Fibroblast of skin of right quadriceps (primary cell): ENCODE data around the gene PLAGL2.
A peak's percentile ranks its signal among the peaks of the same experiment; 100 is the strongest.
"Not testable (repeated sequence)": the region's sequence is repeated elsewhere in the genome, so short reads cannot be mapped to it uniquely, and the experiment has no call there.

ENCODE experiments used
- DNase-seq: peaks from one replicate; pipeline ENCODE4 v3.0.0-alpha.2; 2013

PLAGL2 gene

DNA sequence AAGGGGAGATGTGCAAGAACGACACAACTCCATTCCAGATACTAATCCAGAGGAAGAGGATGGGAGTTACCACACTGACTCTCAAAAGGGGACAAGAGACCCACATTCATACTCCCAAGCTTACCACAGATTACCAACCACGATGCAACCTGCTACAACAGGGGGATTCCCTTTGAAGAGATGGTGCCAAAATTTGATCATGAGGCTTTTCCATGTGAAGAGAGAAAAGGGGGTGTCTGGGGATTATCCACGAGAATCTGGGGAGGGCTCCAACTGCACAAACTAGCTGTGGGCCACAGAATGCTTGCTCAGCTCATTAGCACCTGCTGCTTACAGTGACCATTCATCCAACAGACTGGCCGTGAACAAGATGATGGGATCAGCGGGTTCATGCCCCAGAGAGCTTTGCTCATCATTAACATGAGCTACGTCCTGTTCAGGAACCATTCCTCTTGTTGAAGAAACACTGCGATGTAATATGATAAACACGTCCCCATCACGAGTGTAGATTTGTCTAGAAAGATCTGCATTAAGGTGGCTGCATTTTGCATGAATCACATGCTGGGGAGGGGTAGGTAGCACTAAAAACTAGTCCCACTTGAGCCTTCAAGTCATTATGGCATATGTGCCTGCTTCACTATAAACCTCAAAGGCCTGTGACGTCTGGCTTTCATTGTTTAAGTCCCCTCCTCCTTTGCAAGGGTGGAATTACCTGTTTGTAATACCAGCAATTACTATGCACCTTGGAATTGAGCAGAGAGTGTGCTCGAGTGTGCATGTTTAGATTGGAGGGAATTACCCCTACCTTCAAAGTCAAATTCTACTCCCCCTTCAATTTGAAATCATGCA is 4.0 kb downstream of the PLAGL2 start:
- no peak for DNase-seq

DNA sequence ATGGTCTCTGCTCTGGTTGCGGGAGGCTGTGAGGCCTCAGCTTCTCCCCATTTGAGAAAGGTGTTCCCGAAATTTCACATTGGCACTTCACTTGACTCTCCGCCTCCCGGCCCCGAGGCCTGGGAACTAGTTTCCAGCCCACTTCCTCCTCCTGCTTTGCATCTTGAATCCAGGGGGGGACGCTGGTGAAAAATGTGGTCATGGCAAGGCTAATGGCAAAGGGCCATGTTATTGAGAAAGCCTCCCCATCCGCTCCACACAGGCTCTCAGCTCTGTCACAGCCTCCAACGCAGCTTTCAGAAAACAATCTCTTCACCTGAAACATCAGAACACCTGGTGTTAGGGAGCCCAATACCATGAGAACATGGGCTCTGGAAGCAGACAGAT is 5.6 kb downstream of the PLAGL2 start:
- DNase-seq: no peak

DNA sequence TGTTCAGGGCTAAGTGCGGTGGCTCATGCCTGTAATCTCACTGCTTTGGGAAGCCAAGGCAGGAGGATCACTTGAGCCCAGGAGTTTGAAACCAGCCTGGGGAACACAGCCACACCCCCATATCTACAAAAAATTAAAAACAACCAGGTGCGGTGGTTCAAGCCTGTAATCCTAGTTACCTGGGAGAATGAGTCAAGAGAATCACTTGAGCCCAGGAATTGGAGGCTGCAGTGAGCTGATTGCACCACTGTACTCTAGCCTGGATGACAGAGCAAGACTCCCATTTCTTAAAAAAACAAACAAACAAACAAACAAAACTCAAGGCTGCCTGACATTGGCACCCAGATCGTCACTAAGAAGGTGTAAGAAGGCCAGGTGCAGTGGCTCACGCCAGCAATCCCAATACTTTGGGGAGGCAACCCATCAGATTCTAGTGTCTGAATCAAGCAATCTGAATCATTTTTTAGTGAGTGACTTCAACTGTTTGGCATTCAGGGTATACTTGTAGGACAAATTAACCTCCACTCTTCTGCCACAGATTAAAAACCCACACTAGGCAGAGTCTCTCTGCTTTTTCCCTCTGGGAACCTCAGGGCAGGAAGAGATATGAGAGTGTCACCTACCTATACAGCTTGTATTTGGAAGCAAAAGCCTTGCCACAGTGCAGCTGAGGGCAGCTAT is 6.1 kb downstream of the PLAGL2 start:
- peak; percentile 22 for DNase-seq

DNA sequence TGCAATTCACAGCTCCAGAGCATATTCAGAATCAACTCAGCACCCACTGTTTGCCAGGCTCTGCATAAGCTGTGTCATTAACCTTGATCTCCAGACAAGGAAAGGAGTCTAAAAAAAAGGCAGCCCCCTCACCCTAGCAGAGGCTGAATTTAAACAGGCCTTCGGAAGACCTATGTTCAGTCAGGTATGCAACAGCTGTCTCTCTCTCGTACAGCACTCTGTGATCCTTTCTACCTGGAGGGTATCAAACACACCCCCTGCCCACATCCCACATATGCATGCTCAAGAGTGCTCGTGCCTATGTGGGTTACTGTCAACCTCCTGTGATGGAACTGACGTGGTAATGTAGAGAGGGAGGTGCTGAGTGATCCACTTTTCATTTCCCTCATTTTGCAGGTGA is 8.5 kb downstream of the PLAGL2 start:
- no peak for DNase-seq

DNA sequence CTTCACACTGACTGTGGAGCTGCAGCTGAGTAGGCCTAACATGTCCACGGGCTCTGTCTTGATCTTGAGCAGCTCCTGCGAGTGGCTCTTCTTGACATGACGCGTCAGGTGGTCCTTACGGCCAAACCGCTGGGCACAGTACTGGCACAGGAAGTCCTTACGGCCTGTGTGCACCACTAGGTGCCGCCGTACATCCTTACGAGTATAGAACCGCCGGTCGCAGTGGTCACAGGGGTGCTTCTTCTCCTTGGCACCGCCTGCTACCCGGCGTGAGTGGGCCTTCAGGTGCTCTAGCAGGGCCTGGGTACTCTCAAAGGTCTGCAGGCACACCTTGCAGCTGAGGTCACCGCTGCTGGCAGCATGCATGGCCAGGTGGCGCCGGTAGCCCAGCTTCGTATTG is 10.4 kb downstream of the PLAGL2 start:
- not testable (repeated sequence) for DNase-seq

DNA sequence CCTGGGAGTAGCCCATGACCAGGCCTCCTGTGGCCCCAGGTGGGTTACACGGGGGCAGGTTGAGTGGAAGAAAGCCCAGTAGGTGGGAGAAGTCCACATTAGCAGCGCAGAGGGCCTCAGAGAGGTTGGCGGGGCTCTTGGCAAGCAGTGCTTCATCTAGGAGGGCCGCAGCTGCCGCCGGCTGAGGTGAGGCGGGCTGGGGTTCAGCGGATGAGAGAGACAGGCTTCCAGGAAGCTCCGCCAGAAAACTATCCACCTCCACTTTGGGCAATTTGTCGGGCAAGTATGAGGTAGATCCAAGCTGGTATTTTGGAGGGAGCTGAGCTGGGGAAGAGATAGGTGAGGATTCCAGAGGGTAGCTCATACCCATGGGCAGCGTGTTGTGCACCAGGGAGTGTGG is 10.9 kb downstream of the PLAGL2 start:
- not testable (repeated sequence) for DNase-seq

DNA sequence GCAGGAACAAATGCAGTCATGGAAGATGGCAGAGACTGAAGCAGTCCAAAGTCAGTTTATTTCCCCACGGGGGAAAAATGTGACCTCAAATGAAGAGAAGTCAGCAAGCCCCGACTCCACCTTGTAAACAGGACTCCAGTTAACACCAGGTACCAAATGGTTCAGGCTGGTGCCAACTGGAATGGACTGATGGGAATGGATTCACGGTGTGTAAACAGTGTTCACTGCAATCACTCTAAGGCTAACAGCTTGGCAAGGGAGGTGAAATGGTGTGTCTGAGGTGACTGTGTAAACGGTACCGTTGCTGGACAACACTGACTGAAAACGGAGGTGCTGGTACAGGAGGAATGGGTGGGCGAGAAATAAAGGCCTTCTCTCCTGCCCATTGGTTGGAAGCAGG is 12.0 kb downstream of the PLAGL2 start:
- no peak for DNase-seq

DNA sequence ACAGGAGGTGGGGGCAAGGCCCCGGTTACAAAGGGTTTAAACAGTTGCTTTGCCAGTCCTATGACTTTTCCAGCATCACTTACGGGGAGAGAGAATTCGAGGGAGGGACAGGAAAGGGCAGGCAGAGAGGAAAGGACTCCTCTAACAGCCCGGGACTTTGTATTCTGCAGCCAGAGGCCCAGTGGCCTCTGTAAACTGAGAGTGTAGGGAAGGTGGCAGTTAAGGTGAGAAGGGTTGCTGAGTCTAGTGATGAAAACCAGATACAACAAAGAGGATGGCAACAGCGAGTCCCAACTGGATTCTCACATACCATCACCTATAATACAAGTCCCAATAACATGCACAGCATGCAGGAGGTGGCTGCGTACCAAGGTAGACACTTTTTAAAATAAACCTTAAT is 13.5 kb downstream of the PLAGL2 start:
- DNase-seq: no peak

DNA sequence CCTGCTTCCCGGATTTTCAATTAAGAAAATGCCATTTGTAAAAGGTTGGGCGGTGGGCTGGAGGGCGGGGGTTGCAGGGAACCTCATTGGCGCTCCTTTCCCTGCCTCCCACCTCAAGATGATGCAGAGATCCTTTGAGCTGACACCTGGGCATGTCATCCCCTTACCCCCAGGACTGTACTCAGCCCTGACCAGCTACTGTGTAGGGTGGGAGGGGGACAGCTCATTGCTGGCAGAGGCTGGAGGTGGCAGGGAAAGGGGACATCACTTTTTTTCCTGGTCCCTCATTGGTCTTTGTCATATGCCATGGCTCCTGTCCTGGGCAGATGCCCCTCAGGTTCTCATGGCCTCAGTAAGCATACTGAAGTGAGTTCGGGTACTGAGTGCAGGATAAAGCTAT is 14.2 kb downstream of the PLAGL2 start:
- not testable (repeated sequence) for DNase-seq

DNA sequence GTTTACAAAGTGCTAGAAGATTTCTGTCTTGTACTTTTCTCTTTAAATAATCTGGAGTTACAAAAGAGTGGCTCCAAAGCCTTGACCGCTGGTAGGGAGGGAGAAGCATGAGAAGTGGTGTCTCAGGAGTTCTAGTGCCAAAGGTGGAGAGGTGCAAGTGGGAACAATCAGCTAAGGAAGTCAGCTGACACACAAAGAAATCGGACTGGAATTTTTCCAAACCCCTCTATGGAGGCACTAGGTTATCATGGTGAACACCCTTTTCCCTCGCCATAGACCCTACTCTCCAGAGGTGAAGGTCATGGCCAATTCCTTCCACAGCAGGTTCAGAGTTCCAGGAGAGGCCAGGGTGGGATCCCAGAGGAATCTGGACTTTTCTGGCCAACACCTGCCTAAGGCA is 14.8 kb downstream of the PLAGL2 start:
- no peak for DNase-seq

DNA sequence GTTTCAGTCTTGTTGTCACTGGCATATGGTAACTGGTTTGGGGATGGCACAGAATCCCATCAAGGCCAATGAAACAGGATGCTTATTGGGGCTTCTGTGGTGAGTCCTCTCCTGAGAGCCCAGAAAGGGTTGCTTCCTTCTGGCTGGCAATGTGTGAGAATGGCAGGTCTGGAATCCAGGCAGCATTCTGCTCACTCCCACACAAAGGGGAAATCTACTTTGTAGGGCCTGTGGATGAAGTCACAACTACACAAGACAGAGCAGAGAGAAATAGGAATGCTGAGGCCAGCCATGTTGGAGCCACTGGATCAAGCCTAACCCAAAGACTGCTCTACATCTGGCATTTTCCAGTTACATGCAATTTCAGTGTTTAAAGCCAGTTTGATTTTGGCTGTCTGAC is 15.7 kb downstream of the PLAGL2 start:
- DNase-seq: no peak

DNA sequence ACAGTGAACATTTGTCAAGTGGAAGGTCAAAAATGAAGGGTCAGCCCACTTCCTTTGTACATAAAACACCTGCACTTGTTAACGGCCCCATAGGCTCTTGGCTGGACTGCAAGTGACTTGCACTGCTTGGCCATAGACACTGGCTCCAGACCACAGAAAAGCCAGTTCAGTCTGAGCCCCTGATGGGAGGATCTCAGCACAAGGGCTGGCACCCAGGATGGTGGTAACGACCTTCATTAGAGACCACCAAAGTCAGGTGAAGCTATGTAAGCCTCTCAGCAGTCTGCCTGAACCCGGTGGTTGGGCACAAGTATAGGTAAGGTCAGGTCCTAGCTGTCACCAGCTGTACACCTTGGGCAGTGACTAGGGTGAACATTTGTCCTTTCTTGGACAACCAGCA is 16.1 kb downstream of the PLAGL2 start:
- DNase-seq: no peak

DNA sequence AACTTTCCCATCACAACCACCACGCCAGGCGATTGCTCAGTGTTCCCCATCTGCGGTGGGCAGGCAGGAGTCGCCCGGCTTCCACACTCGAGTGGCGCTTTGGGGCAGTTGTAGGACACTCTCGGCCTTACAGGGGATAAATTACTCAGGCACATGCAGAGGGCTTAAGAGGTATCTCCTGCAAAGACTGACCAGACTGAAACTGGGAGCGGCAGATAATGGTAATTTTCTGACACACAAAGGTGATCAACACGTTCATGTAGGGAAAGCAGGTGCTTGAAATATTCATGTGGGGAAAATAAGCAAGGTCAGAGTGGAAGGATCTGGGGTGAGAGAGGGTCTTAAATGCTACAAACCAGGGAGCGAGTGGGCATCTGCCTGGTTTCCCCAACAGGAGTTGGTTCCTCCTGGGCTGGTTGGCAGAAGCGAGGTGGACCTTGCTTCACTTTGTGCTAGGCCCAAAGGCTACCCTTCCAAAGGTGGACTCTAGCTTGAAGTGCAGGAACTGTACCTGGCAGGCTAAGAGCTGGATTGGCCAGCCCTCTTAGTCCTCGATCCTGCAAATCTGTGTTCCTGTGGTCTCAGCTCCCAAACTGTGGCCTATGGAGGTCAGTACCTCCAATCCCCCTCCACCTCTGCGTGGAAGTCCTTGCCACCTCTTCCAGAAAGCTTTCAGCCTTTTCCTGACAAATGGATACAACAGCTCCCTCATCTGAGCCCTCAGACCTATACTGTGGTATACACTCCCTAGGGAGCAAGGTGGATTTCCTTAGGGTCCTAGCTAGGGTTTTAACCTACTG is 16.7 kb downstream of the PLAGL2 start:
- no peak for DNase-seq

DNA sequence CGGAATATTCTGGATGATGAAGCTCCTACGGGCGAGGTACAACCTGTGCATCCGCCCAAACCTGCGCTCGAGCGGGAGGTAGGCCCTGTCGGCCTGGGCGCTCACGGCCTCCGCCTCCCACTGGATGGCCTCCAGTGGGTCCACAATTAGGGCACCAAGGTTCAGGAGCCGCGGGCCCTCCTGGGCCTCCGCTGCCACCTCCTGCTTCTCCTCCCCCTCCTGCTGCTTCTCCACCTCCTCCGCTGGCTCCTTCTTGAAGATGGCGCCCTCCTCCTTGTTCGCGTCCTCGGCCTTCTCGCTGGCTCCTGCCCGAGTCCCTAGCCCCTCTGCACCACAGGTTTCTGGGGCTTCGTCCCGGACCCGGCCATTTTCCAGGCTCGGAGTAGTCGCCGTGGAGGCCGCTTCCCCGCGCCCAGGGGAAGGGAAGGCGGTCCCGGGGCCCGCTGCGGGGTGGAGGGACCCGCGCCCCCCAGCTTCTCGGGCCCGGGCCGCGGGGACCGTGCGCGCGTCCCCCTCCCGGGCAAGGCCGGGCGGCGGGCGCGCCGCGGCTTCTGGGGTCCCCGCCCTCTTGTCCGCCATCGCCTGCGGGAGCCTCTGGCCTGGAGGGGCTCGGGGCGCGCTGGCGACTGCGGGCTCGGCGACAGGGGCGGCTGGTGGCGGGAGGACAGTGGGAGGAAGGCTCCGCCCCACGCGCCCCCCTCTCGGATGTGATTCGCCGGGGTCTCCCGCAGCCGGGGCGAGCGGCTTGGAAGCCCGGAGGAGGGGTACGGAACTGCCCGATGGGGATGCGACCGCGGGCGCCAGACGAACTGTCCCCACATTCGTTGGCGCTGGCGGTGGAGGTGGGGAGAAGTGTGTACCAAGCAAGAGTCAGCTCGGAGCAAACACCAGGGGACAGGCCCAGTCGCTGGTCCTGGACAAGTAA is 17.6 kb downstream of the PLAGL2 start:
- peak; percentile 43 for DNase-seq

DNA sequence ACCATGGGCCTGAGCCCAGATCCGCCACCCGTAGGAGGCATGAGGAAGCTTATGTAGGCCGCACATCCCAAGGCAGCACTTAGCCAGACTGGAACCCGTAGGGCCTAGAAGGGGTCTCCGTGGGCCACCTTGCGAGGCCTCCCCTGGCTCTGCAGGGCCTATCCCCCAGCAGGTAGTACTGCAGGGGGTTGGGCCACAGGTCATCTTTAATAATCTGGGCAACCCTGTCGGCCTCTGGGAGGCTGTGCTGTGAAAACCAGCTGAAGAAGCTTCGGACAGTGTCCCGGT is 18.5 kb downstream of the PLAGL2 start:
- DNase-seq: no peak

DNA sequence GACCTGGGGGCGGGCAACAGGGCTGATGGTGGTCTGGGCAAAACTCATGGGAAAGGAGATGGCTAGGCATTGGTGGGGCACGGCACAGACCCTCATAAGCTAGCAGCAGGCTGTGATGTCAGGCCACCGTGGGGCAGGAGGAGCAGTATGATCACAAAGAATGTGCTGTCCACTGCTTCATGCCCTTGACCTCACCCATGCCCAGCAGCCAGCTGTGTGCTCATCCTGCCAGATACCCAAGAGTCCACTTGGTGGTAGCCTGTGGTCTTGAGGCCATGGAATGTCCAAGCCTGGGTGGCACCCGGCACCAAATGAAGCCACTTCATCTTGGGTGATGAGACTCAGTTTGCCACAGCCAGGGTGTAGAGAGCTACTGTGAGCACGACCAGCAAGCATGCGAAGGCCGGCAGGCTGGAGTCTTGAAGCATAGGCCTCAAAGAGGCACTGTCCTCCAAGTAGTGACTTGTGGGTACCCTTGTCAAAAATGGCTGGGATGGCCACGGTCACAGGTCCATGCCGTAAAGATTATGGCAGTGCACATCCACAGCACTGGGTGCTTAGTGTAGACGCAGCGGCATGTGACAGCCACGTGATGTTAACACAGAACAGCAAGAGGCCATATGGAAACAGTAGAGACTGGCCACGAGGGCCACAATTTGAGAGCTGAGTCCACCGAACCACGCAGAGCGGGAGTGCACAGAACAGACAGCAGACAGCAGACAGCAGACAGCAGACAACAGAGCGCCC is 19.0 kb downstream of the PLAGL2 start:
- no peak for DNase-seq

DNA sequence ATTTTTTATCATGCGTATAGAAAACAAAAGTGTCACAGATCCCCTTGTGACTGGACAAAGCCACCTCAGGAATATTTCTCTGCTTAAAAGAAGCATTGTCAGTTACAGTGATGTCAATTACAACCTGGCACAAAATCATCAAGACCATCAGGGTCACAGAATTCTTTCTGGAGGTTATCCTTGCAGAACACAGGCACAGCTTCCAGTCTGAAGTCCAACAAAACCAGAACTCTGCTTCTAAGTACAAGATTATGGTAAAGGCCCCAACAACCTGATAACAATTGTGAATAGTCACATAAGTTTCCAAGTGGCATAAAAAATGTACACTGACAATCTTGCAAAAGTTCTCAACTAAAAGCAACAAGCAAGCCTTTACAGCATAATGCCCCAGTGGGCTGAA is 21.0 kb downstream of the PLAGL2 start:
- DNase-seq: no peak

DNA sequence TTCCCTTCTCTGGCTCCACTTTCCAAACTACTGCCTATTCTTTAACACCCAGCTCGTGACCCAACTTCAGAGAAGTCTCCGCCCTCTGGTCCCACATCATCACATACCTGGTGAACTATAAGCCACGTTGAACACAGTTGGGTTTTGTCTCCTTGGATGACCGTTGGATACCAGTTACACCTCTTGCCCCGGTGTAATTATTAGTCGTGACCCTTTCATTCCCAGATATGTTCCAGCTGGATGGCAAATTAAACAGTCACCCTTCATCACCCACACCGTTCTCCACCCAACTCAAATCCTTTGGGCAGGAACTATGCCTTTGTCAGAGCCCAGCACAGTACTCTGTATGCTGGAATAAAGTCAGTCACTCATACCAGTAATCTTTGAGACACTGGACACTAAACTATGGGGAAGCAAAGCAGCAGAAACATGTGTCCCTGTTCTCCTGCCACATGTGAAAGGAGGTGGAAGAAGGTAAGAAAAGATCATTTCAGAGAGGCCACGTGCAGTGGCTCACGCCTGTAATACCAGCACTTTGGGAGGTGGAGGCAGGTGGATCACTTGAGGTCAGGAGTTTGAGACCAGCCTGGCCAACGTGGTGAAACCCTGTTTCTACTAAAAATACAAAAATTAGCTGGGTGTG is 22.5 kb downstream of the PLAGL2 start:
- no peak for DNase-seq

DNA sequence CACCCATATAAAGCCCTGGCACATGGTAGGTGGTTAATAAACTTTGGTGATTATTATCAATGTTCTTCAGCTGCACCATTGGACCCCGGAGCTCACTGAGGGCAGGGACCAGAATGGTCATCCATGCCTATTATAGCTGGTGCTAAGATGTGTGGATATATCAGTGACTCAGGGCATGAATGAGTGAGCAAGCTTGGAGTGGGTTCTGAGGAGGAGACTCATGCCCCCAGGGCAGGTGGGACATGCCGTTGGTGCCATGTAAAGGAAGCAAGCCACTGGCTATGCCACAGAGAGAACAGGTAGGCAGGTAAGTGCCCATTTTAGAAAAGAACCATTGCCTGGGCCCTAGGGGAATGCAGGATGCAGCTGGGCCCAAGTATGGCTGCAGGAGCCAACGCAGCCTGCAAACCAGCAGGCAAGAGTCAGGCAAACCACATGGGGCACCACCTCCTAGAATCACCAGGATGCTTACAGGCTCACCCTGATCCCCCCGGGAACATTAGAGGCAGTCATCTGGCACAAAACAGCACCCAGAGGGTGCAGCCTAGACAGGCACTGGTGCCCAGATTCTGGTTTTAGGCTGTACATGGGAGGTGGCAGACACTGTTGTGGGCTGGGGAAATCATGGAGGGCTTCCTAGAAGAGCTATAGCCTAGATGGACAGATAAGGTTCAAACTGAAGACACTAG is 23.5 kb downstream of the PLAGL2 start:
- no peak for DNase-seq

DNA sequence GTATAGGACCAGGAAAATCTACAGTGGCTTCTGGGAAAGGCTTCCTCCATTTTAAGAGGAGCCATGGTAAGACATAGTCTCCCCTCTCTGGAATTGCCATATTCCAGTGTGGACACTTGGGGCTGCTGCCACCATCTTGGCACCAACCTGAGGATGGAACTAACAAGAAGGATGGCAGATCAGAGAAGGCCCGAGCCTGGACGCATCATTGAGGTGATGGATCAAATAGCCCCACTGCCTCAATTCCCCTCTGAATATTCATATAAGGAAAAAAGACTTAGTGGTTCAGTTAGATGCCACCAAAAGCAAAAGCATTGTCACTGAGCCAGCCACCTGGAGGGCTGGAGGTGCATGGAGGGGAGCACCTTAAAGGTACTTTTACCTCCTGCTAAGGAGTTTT is 25.9 kb downstream of the PLAGL2 start:
- no peak for DNase-seq

DNA sequence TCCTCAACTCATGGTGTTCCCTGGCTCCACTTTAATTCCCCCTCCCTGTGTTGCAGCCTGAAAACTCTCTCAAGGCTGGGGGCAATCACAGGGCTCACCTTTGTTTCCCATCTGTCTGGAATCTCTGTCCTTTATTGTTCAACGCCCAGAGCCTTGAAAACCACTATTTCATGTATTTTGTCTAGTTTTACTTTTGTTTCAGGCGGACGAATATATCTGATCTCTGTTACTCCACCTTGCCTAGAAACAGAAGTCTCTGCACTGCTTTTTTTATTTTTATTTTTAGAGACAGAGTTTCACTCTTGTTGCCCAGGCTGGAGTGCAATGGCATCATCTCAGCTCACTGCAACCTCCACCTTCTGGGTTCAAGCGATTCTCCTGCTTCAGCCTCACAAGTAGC is 27.6 kb downstream of the PLAGL2 start:
- DNase-seq: no peak
